Panc1 (cell line): ENCODE data around the gene ITSN2. TPM values are rescaled to one million over a fixed set of nuclear protein-coding genes. Genes with fewer than 3 reads are reported as not detected.

Experiments used
- ATAC-seq: fragments of 200-7000 bp; cut with Tn5 transposase; 2 replicates; pipeline ENCODE4 v1.9.1; 2020; ENCODE audit warnings: mild to moderate bottlenecking, moderate library complexity
- BruUV-seq: library from RNA; stranded (reverse); fragments of 400-500 nt; replicated peaks from 2 replicates; lab custom pipeline; 2021; lab: Mats Ljungman, UMichigan
- CTCF ChIA-PET: fragments of 300-600 bp; sonication (Branson Sonifier 250); formaldehyde crosslinking; loops from one replicate; lab custom pipeline; 2022; ENCODE audit warnings: antibody characterized with exemption; lab: Charles Lee
- POLR2A ChIA-PET: fragments of 300-600 bp; sonication (Branson Sonifier 250); formaldehyde crosslinking; loops from one replicate; lab custom pipeline; 2022; ENCODE audit warnings: antibody characterized with exemption; lab: Charles Lee
- DNase-seq: peaks from one replicate; pipeline ENCODE4 v3.0.0-alpha.2; 2010; ENCODE audit warnings: low read depth, low spot score
- H3K27ac ChIP-seq: 2 replicates; pipeline ENCODE4 v1.5.1; 2011; ENCODE audit warnings: mild to moderate bottlenecking, low read length, inconsistent platforms
- H3K27me3 ChIP-seq: fragments of 200-500 bp; sonication (Bioruptor generic); 2 replicates; pipeline ENCODE4 v1.6.0; 2014; ENCODE audit warnings: low read length, inconsistent platforms; ENCODE audit not compliant: control insufficient read depth, insufficient read depth
- H3K36me3 ChIP-seq: fragments of 200-500 bp; sonication (Bioruptor generic); 2 replicates; pipeline ENCODE4 v1.5.1; 2014; ENCODE audit warnings: inconsistent platforms, mild to moderate bottlenecking, low read length, moderate library complexity; ENCODE audit not compliant: control insufficient read depth, insufficient read depth
- H3K4me1 ChIP-seq: 2 replicates; pipeline ENCODE4 v1.5.1; 2011; ENCODE audit warnings: inconsistent platforms, mild to moderate bottlenecking, low read length, moderate library complexity; ENCODE audit not compliant: control insufficient read depth, insufficient read depth
- H3K4me3 ChIP-seq, 2 experiments: 2 replicates each; pipeline ENCODE4 v1.5.1; 2011 to 2012; ENCODE audit warnings: low read depth in 2 of 2, low read length in 2 of 2, mild to moderate bottlenecking in 2 of 2, inconsistent platforms in 1 of 2, moderate library complexity in 1 of 2
- H3K9me3 ChIP-seq: fragments of 200-500 bp; sonication (Bioruptor generic); 2 replicates; pipeline ENCODE4 v1.5.1; 2014; ENCODE audit warnings: low read depth, mild to moderate bottlenecking, inconsistent platforms, low read length, moderate library complexity; ENCODE audit not compliant: control insufficient read depth, insufficient read depth
- POLR2AphosphoS5 ChIP-seq: IDR thresholded peaks from 2 replicates; pipeline ENCODE4 v1.6.1; 2012; ENCODE audit warnings: mild to moderate bottlenecking, low read depth, low read length, moderate library complexity
- SIN3A ChIP-seq: IDR thresholded peaks from 2 replicates; pipeline ENCODE4 v1.6.1; 2012; ENCODE audit warnings: low read depth, mild to moderate bottlenecking, low read length, moderate library complexity, borderline replicate concordance; ENCODE audit not compliant: insufficient read depth
- TCF7L2 ChIP-seq: IDR thresholded peaks from 2 replicates; pipeline ENCODE4 v1.6.1; 2011; ENCODE audit warnings: mild to moderate bottlenecking, low read depth, low read length, inconsistent platforms
- in situ Hi-C: cut with HindIII; loops from 2 replicates; pipeline ENCODE4 v1.10.0; 2016; ENCODE audit warnings: low sequenced_read_pairs, low pct_unique_long_range_greater_than_20kb
- intact Hi-C: fragments of 100-400 bp; cut with micrococcal nuclease; formaldehyde crosslinking; loops from one replicate; pipeline ENCODE4 v1.10.0; 2022; ENCODE audit not compliant: unreplicated experiment
- total RNA-seq: library from RNA; stranded (reverse); gene quantifications from one replicate; pipeline ENCODE4 v1.2.1, GENCODE V29; 2021; ENCODE audit not compliant: unreplicated experiment
- TF ChIP-seq, protein P1 (sequence below): fragments of 450-650 bp; IDR thresholded peaks from 2 replicates; pipeline ENCODE4 v1.5.1; 2017; ENCODE audit warnings: mild to moderate bottlenecking
- TF ChIP-seq, protein P2 (sequence below), 2 experiments: IDR thresholded peaks; 2 replicates each; pipeline ENCODE4 v1.6.1; 2011 to 2012; ENCODE audit warnings: low read depth in 2 of 2, control low read depth in 1 of 2, low read length in 1 of 2, mild to moderate bottlenecking in 1 of 2, moderate library complexity in 1 of 2; ENCODE audit not compliant: insufficient read depth in 1 of 2

ITSN2 gene
- total RNA-seq, 1 experiment from 2014 or later, result 57.7 TPM

DNA sequence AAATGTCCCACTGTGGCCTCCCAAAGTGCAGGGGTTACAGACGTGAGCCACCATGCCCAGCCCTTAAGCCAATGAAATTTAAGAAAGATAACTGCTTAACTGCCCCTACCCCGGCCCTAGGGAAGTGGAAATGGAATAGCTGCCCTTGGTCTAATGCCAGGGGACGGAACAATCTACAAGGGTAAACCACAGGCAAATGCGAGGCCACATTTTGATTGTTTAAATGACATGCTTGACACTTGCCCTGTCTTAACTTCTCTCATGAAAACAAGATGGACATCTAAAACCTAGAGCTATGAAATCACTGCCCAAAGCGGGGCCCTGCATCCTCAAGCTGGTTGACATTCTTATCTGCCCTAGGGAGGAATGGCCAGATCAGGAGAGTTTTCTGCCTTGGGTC, 5.5 kb upstream of the ITSN2 start:
- CTCF ChIA-PET, result no interaction called here
- TF ChIP-seq TCF7L2 (no peak), POLR2AphosphoS5 (no peak), SIN3A (no peak)
- TF ChIP-seq, protein P1, sequence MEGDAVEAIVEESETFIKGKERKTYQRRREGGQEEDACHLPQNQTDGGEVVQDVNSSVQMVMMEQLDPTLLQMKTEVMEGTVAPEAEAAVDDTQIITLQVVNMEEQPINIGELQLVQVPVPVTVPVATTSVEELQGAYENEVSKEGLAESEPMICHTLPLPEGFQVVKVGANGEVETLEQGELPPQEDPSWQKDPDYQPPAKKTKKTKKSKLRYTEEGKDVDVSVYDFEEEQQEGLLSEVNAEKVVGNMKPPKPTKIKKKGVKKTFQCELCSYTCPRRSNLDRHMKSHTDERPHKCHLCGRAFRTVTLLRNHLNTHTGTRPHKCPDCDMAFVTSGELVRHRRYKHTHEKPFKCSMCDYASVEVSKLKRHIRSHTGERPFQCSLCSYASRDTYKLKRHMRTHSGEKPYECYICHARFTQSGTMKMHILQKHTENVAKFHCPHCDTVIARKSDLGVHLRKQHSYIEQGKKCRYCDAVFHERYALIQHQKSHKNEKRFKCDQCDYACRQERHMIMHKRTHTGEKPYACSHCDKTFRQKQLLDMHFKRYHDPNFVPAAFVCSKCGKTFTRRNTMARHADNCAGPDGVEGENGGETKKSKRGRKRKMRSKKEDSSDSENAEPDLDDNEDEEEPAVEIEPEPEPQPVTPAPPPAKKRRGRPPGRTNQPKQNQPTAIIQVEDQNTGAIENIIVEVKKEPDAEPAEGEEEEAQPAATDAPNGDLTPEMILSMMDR, result no peak
- TF ChIP-seq, protein P2, sequence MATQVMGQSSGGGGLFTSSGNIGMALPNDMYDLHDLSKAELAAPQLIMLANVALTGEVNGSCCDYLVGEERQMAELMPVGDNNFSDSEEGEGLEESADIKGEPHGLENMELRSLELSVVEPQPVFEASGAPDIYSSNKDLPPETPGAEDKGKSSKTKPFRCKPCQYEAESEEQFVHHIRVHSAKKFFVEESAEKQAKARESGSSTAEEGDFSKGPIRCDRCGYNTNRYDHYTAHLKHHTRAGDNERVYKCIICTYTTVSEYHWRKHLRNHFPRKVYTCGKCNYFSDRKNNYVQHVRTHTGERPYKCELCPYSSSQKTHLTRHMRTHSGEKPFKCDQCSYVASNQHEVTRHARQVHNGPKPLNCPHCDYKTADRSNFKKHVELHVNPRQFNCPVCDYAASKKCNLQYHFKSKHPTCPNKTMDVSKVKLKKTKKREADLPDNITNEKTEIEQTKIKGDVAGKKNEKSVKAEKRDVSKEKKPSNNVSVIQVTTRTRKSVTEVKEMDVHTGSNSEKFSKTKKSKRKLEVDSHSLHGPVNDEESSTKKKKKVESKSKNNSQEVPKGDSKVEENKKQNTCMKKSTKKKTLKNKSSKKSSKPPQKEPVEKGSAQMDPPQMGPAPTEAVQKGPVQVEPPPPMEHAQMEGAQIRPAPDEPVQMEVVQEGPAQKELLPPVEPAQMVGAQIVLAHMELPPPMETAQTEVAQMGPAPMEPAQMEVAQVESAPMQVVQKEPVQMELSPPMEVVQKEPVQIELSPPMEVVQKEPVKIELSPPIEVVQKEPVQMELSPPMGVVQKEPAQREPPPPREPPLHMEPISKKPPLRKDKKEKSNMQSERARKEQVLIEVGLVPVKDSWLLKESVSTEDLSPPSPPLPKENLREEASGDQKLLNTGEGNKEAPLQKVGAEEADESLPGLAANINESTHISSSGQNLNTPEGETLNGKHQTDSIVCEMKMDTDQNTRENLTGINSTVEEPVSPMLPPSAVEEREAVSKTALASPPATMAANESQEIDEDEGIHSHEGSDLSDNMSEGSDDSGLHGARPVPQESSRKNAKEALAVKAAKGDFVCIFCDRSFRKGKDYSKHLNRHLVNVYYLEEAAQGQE (IDR thresholded peaks at IDR 0.05; ENCODE audit: insufficient read depth in 1 of 2, low read depth in 2 of 2, low read length in 1 of 2), result no peak
- intact Hi-C loops, result no loop called here

DNA sequence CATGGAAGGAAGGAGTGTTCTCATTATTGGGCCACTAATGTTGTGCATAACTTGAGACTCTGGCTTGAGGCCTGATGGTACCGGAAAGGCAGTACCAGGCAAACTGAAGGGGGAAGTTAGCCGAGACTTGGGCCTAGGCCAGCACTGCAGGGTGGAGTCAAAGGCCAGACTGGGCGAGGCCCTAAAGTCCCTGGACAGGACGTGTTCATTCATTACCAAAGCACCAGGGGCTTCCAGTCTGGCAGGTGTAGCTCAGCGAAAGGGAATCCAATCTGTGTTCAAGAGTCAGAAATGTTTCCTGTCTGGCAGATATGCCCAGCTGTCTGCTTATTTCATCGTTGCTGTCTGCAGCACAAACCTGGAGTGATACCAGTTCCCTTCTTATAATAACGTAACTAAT, 4.7 kb upstream of the ITSN2 start:
- no peaks in the 10 kb centered on the region for H3K9me3 ChIP-seq
- no peak overlapping the region for H3K27ac ChIP-seq
- ChIA-PET POLR2A (no interaction called here), CTCF (no interaction called here)
- H3K36me3 ChIP-seq, result no peaks in the 10 kb centered on the region
- no TSS peak for BruUV-seq
- ATAC-seq (no peak), DNase-seq (no peak)
- no peaks in the 10 kb centered on the region; the same call in 1 of the 2 replicates for H3K4me1 ChIP-seq
- TF ChIP-seq, protein P1, result no peak
- no peak for TF ChIP-seq POLR2AphosphoS5
- TF ChIP-seq, protein P2 (IDR thresholded peaks at IDR 0.05; ENCODE audit: insufficient read depth in 1 of 2, low read depth in 2 of 2, low read length in 1 of 2), result no peak
- no peak for TF ChIP-seq TCF7L2
- TF ChIP-seq SIN3A, result no peak
- in situ Hi-C loops, result no loop called here
- no peak overlapping the region for H3K4me3 ChIP-seq
- intact Hi-C loops, result no loop called here
- H3K27me3 ChIP-seq, result no peaks in the 10 kb centered on the region

More for the DNA sequence above, 5.5 kb upstream of the ITSN2 start:
- no peaks in the 10 kb centered on the region; the same call in 1 of the 2 replicates for H3K4me1 ChIP-seq
- no peak overlapping the region for H3K4me3 ChIP-seq
- no peak for ATAC-seq
- no peaks in the 10 kb centered on the region for H3K36me3 ChIP-seq
- POLR2A ChIA-PET, result no interaction called here
- H3K27me3 ChIP-seq, result no peaks in the 10 kb centered on the region
- no peak overlapping the region for H3K27ac ChIP-seq
- in situ Hi-C loops, result no loop called here
- DNase-seq, result no peak
- H3K9me3 ChIP-seq, result no peaks in the 10 kb centered on the region
- no TSS peak for BruUV-seq
